NK-92 (cell line): Measurements from ENCODE around the gene DDX28.

Experiments used
- DNase-seq: peaks from one replicate; lab custom pipeline; 2025; ENCODE audit not compliant: unreplicated experiment; lab: John Stamatoyannopoulos, UW

DDX28 gene

DNA sequence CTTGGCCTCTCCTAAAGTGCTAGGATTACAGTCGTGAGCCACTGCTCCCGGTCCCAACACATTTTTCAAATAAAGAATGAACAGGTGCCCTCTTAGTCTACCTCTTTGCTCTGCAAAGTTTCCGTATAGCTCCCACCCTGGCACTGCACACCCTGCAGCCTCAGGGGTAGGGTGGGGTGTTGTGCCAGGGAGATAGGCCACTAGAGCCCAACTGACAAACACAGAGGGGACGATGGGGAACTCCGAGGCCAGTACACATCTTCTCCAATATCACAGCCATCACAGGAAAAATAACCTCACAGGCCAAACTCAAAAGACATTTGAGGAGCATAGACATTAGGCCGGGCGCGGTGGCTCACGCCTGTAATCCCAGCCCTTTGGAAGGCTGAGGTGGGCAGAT, 51.9 kb downstream of the DDX28 start:
- no peak for DNase-seq
